NCI-H146 treated with DMSO at 0.1 percent for 48 hours (cell line): ENCODE results near the gene PTPN14.
"Not testable (repeated sequence)": the region's sequence is repeated elsewhere in the genome, so short reads cannot be mapped to it uniquely, and the experiment has no call there.

Source experiments
- DNase-seq: peaks from one replicate; lab custom pipeline; 2025; ENCODE audit not compliant: unreplicated experiment; lab: John Stamatoyannopoulos, UW

Gene PTPN14

GRCh38 chr1:214513394-214513793 lies 38.0 kb downstream of the PTPN14 start:
- no peak for DNase-seq

GRCh38 chr1:214511639-214511998 lies 39.8 kb downstream of the PTPN14 start:
- DNase-seq = no peak

- no peak for DNase-seq
Measured at GRCh38 chr1:214510914-214511638, 40.3 kb downstream of the PTPN14 start.

GRCh38 chr1:214510477-214510876 lies 40.9 kb downstream of the PTPN14 start:
- DNase-seq = no peak

- DNase-seq = not testable (repeated sequence)
Measured at GRCh38 chr1:214509622-214510021, 41.8 kb downstream of the PTPN14 start.

GRCh38 chr1:214506972-214507431 lies 44.4 kb downstream of the PTPN14 start:
- no peak for DNase-seq

- peak; percentile 48 for DNase-seq
Measured at GRCh38 chr1:214505134-214505533, 46.3 kb downstream of the PTPN14 start.

- no peak for DNase-seq
Measured at GRCh38 chr1:214504330-214504729, 47.1 kb downstream of the PTPN14 start.

- DNase-seq = no peak
Measured at GRCh38 chr1:214503553-214503952, 47.8 kb downstream of the PTPN14 start.

GRCh38 chr1:214500340-214501055 lies 50.9 kb downstream of the PTPN14 start:
- DNase-seq = no peak

- no peak for DNase-seq
Measured at GRCh38 chr1:214499732-214500131, 51.7 kb downstream of the PTPN14 start.

- no peak for DNase-seq
Measured at GRCh38 chr1:214498021-214498420, 53.4 kb downstream of the PTPN14 start.

GRCh38 chr1:214496126-214496525 lies 55.3 kb downstream of the PTPN14 start:
- DNase-seq = no peak

- no peak for DNase-seq
Measured at GRCh38 chr1:214494706-214495105, 56.7 kb downstream of the PTPN14 start.

GRCh38 chr1:214494179-214494578 lies 57.2 kb downstream of the PTPN14 start:
- DNase-seq = not testable (repeated sequence)

GRCh38 chr1:214493126-214493796 lies 58.1 kb downstream of the PTPN14 start:
- no peak for DNase-seq

GRCh38 chr1:214492401-214493075 lies 58.9 kb downstream of the PTPN14 start:
- no peak for DNase-seq

- DNase-seq = no peak
Measured at GRCh38 chr1:214491468-214492146, 59.8 kb downstream of the PTPN14 start.

- DNase-seq = no peak
Measured at GRCh38 chr1:214485151-214485550, 66.3 kb downstream of the PTPN14 start.

GRCh38 chr1:214483180-214483579 lies 68.2 kb downstream of the PTPN14 start:
- not testable (repeated sequence) for DNase-seq
